COLO668 (cell line): ENCODE data around the gene DNPEP.

Experiments
- DNase-seq: peaks from one replicate; lab custom pipeline; 2025; ENCODE audit not compliant: unreplicated experiment; lab: John Stamatoyannopoulos, UW

Gene DNPEP

DNA sequence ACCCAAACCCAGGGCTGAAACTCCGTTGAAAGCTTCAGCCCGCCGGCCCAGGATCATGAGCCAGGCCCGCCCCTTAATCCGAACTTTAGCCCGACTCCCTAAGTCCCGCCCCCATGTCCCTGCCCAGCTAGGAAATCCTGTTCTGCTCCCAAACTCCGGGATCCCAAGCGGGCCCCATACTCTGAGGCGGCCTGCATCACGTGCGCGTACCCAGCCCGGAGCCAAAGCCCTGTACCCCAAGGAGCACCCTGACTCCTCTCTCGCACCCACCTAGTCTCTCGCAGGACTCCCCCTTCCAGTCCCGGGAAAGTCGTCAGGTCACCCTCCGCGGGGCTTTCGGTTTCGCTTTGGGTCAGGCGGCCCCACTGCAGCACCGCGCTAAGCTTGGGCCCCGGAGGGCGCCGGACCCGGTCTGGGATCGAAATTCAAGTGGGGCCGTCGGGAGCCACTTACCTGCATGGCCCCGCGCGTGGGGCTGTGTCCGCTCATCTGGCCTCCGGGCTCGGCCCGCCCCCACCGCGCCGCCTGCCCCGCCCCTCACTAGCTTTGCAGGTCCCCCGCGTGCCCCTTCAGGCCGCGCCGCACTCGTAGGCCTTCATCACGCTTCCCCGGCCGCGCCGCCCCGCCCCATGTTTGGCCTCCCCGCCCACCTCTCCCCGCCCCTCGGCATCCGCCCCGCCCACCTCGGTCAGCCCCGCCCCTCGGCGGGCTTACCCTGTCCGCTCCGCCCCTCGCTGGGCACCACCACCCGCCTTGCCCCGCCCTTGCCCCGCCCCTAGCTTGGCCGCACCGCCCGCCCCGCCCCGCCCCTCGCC is at the start of gene DNPEP:
TSS of gene DNPEP (minus strand) at position 607 of the 815 bp plus-strand sequence. CDS start at position 489, 118 bp downstream.
- DNase-seq: peak; percentile 98

DNA sequence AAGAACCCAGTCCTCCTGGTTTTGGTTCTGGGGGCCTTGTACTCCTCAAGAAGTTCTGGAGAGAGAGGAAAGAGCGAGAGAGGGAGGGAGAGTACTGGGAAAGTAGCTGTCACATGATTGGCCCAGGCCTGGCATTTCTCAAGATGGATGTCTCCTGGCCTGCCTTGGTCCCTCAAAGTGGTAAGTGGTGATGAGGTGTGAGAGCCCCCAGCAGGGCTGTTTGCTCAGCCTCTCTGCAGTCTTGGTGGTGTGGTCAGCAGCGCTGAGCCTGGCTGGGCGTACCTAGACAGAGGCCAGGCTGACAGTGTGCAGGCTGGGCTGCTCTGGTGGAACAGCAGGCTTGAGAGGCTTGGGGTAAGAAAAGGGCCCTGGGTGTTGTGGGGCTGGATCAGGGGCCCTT is 49.4 kb upstream of the DNPEP start:
- DNase-seq: no peak

DNA sequence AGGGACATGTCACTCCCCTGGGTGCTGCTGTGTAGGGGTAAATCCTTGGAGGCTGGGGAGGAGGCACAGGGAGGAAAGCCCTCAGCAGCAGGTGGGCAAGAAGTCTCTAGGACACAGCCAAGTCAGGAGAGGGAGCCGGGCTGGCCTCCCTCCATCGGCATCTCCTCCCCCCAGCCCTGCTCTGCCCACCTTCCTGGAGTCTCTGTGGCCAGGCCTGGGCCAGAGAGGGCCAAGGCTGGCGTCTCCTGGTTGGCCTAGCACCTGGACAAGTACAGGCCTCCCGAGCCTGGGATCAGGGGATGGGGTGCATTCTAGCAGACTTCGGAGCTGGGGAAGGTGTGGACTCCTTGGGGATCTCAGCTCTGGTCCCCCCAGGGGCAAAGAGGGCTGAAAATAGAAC is 48.8 kb upstream of the DNPEP start:
- DNase-seq: no peak

DNA sequence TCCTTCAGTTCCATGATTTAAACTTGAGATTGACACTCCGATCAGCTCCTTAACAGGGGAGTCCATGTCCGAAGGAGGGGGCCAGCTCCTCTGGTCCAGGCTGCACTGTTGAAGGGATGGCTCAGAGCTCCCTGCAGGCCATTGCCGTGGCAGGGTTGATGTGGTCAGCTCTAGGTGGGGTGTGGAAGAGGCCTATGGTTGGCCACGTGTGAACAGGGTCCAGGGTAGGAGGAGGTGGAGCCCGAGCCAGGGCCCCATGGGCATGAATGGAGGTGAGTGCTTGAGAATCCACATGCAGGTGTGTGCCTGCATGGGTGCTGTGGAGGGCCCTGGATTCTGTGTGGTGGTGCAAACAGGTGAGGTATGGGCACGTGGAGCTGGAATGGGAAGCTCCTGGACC is 48.0 kb upstream of the DNPEP start:
- no peak for DNase-seq

DNA sequence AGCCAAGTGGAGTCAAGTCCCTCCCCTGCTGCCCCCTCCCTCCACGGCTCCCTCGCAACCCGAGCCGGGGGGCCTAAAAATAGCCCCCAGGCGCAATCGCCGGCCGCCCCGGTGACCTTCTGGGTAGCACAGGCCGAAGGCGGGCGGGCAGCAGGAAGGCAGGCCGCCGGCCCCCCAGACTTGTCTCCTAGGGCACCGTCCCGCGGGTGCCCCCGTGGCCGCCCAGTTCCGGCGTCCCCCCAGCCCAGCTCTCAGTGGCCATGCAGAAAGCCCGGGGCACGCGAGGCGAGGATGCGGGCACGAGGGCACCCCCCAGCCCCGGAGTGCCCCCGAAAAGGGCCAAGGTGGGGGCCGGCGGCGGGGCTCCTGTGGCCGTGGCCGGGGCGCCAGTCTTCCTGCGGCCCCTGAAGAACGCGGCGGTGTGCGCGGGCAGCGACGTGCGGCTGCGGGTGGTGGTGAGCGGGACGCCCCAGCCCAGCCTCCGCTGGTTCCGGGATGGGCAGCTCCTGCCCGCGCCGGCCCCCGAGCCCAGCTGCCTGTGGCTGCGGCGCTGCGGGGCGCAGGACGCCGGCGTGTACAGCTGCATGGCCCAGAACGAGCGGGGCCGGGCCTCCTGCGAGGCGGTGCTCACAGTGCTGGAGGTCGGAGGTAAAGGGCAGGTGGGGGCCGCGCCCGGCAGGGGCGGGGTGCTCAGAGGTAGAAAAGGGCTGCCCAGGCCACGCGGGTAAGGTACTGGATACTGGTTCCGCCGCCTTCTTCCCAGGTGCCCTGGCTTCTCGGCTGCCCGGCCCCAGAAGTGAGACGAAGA is 47.2 kb upstream of the DNPEP start, which contains the start of gene SPEG:
TSS of gene SPEG (plus strand) at position 126 of the 808 bp plus-strand sequence. CDS start at position 261, 135 bp downstream.
- peak; percentile 47 for DNase-seq

DNA sequence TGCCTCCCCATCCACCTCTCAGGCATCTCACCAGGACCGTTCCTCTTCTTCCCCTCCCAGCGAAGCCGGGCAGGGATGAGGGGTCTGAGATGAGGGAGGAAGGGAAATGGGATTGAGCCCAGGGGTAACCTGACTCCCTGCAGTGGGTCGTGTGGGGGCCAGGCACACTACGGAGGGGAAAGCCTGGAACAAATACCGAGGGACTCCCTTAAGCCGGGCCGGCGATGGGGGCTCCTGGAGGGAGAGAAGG is 46.7 kb upstream of the DNPEP start:
- no peak for DNase-seq

DNA sequence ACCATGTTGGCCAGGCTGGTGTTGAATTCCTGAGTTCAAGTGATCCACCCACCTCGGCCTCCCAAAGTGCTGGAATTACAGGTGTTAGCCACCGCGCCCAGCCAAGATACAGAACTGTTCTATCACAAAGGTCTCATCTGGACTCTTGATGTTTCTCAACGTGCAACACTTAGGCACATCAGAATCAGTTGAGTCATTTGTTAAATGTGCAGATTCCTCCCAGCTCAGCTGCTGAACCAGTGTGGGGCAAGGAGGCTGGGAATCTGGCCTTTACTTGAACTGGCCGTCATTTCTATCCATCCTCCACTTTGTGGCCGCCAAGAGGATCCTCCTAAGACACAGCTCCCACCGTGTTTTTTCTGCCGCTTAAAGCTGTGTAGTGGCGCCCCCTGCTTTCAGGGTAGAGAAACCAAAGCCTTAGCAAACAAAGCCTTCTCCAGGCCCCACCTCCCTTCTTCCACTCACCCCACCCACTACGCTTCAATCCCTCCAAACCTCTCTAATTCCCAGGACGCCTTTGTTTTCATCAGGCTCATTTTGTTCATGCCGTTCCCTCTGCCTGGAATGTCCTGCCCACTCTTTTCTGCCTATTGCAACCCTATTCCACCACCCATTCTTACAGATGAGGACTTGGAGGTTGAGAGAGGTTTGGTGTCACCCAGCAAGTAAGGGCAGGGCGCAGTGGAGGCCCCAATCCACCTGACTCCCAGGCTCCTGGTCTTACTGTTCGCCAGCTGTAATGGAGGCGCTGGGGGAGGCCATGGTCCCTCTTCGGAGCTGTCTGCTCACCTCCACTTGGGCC is 46.2 kb upstream of the DNPEP start:
- peak; percentile 29 for DNase-seq

DNA sequence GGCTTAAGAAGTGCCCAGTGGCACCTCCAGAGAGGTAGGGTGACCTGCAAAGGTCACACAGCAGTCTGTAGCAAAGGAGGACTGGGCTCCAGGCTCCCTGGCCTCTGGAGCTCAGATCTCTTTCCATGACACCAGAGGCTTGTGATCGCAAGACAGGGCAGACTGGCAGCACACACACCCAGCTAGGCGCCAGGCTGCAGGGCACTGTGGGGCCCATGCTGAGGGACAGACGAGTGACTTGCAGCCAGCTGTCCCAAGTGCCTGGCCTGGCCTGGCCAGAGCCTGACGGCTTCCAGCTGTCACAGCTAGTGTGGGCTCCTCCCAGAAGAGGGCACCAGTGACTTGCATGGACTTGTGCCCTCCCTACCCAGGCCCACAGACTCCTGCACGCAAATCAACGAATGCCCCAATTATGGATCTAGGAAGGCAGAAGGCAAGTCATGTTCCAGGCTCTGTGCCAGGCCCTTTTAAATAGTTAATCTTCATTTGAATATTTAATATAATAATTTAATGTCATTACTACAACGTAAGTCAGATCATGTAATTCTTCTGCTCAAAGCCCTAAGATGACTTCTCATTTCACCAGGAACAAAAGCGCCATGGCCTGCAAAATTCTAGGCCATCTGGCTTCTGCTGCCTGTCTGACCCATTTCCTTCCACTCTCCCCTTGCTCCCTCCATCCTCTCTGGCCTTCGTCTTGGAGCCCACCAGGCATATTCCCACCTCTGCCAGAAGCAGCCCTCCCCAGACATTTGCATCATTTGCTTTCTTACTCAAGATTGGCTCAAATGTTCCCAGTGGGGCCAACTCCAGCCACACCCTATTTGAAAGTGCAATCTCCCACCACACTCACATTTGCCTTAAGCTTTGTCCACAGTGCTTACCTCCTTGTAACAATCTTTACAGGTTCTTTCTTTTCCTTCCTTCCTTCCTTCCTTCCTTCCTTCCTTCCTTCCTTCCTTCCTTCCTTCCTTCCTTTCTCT is 43.2 kb upstream of the DNPEP start:
- peak; percentile 40 for DNase-seq

DNA sequence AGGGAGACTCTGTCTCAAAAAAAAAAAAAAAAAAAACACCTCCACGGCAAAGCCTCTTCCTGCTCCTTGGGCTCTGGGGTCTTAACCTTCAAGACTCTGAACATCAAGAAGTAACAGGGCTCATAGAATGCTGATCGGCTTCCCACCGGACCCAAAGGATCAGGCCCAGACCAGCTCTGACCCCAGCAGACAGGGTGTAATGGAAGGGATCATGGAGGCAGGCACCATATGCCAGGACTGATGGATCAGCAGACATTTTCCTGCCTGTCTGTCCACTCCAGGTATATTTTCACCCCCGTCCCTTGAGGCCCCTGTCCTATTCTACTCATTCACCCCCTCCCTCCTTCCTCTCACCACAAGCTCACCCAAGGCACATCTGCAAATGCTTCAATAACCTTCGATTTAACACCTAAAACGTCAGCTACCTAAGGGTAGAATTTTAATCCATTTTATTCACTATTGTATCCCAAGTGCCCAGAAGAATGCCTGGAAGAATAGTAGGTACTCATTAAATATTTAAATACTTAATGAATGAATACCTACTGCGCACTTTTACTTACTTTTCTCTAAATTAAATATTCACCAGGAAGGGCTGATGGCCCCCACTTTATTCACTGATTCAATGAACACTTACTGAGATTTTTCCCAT is 42.4 kb upstream of the DNPEP start:
- DNase-seq: no peak

DNA sequence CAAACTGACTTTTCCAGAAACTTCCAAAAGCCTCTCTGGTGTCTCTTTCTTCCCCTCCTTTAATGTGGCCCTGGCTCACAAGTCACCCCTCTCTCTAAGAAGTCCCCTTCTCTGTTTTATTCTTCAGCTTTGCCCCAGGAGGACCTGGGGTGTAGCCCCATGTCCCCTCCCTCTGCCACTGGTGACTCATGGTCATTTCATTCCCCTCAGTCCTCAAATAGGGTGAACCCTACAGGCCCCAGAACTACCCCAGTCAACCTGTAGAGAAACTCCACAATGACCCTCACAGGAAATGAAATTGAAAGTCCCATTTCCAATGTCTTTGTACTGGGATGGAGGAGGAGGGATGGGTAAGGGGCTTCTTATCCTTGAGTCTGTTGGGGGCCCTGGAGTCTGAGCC is 40.8 kb upstream of the DNPEP start:
- no peak for DNase-seq

DNA sequence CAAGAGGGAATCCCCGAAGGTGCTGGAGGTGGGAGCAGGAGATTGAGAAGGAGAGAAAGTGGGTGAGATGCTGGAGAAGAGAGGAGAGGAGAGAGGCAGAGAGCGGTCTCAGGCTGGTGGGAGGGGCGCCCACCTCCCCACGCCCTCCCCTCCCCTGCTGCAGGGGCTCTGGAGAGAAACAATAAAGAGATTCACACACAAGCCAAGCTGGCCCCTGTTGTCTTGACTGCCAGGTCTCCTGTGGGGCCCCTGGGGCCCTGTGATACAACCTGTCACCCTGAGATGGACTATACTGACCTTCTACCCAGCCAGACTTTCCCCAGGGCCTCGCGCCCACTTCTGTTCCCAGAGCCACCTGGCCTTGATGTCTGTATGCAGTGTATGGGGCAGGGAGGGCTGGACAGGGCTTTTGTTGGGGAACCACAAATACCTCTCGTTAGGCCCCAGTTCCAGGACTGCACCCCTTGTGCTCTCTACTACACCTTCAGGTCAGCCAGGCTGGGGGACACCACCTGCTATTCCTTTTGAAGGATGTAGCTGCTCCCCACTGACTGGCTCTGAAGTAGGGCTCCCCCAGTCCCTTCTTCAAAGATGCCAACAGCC is 38.9 kb upstream of the DNPEP start:
- DNase-seq: no peak

DNA sequence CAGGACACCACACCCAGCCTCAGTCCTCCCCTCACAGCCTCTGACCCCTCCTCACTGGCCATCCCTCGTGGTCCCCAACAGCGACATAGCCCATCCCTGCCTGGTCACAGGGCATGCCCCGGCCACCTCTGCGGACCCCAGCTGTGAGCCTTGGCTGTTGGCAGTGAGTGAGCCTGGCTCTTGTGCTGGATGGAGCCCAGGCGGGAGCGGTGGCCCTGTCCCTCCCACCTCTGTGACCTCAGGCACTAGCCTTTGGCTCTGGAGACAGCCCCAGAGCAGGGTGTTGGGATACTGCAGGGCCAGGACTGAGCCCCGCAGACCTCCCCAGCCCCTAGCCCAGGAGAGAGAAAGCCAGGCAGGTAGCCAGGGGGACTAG is 38.3 kb upstream of the DNPEP start:
- DNase-seq: no peak

DNA sequence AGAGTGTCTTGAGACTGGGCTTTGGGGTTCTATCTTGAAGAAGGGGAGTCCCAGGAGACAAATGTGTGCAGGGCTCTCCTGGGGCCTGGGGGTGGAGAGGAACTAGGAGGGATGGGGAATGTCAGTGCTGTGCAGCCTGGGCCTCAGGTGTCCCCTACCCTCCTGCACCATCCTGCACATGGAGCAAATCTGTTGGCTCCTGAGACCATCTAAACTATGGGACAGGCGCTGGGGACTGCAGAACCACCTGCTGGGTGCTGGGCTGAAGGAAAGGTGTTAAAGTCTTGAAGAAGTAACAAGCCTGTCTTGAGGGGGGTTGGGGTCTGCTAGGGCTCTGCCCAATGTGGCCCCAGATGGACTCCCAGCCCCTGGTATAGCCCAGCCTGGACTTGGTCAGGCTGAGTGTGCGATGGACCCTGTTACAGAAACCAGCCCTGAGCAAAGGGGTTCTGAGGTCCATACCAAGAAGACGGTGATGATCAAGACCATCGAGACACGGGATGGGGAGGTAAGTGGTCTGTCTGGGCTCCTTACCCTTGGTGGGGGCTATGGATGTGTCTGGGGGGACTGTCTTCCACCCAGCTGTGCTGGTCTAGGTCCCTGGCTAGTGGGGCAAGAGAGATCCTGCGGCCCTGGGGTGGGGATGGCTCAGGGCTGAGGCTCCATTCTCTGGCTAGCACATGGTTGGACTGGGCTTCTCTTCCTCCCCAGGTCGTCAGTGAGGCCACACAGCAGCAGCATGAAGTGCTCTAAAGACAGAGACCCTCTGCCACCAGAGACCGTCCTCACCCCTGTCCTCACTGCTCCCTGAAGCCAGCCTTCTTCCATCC is 37.7 kb upstream of the DNPEP start:
- no peak for DNase-seq

DNA sequence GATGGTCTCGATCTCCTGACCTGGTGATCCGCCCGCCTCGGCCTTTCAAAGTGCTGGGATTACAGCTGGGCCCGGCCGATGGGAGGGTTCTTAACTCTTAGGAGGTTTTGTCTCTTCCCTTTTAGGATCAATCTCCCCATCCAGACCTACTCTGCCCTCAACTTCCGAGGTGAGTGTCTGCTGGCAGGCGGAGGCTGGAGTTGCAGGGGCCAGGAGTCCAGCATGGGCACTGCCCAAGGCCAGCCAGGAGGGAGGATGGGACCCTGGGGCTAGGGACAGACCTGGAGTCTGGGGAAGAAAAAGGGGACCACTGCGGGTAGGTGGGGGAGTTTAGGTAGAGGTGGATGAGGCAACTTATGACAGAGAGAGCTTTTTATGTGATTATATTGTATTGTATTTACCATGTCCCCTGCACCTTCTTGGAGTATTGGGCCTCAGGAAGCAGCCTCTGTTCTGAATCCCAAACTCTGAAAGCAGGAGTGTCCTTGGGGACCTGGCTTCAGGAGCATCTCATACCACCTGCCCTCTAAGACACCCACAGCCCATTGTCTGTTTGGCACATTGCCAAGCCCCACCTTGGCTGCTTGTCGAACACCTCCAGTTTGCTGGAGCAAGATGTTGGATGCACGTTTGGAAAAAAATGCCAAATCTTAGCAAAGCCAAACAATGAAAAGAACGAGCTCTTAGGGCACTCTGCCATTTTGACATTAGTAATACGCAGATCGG is 36.1 kb upstream of the DNPEP start:
- no peak for DNase-seq

DNA sequence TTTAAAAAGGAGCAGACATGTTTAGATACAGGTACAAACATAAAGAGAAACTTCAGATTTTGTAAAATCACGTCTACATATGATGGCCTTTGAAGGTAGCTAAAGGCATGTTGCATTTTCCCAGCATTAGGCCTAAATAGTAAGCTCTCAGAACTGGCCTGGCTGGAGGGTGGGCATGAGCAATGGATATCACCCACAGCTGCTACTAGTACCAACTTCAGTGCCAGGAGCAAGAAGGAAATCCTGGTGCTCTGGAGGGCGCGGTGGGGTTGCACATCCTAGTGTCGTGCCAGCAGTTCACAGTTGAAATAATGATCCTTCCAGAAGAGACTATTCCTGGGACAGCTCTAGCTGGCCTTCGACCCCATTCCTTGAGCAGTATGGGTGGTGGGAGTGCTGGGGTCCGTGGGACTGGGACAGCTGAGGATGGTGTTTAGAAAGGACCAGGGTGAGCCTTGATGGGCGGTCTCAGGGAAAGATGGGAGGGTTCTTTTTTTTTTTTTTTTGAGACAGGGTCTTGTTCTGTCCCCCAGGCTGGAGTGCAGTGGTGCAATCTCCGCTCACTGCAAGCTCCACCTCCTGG is 35.3 kb upstream of the DNPEP start:
- DNase-seq: no peak

DNA sequence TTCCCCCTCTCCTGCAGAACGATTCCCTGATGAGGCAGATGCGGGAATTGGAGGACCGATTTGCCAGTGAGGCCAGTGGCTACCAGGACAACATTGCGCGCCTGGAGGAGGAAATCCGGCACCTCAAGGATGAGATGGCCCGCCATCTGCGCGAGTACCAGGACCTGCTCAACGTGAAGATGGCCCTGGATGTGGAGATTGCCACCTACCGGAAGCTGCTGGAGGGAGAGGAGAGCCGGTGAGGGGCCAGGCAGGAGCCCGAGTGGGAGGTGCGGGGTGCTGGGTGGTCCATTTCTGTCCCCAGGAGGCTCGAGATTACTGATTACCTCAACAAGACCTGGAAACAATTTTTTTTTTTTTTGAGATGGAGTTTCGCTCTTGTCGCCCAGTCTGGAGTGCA is 33.6 kb upstream of the DNPEP start:
- DNase-seq: no peak

DNA sequence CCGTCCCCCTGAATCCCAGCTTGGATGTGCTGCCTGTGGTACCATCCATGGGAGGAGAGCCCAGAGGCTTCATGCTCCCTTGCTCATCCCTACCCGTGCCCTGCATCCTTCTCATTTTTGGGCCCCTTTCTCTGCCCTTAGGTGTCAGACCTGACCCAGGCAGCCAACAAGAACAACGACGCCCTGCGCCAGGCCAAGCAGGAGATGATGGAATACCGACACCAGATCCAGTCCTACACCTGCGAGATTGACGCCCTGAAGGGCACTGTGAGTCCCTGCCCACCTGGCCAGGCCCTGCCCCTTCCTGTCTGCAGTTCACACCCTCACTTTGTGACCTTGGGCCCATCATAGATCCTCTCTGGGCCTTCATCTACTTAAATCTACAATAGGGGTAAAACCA is 33.0 kb upstream of the DNPEP start:
- DNase-seq: no peak
